ENCODE results near the gene TWIST2.
A peak's percentile ranks its signal among the peaks of the same experiment; 100 is the strongest.

Gene TWIST2

DNA sequence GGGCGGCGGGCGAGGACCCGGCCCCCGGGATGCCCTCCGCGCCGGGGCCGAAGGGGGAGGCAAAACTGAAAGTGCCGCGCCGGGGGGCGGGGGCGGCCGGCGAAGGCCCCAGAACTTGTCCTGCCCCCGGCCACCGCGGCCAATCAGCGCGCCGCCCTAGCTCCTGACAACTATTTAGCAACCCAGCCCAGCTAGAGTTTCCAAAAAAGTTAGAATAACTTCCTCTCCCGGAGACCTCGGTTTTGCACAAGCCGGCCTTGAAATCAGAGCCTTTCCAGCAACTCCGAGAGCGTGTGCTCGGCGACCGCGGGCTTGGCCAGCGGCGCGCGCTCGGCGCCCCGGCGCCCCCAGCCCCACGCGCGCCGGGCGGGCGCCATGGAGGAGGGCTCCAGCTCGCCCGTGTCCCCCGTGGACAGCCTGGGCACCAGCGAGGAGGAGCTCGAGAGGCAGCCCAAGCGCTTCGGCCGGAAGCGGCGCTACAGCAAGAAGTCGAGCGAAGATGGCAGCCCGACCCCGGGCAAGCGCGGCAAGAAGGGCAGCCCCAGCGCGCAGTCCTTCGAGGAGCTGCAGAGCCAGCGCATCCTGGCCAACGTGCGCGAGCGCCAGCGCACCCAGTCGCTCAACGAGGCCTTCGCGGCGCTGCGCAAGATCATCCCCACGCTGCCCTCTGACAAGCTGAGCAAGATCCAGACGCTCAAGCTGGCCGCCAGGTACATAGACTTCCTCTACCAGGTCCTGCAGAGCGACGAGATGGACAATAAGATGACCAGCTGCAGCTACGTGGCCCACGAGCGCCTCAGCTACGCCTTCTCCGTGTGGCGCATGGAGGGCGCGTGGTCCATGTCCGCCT, at the start of gene TWIST2:
Gene TWIST2, plus strand, starts transcription at position 245 of the 850 bp plus-strand sequence. Its CDS starts 131 bp downstream, at position 376.
- peak; percentile 93 for DNase-seq (ENCODE audit: low spot score)

DNA sequence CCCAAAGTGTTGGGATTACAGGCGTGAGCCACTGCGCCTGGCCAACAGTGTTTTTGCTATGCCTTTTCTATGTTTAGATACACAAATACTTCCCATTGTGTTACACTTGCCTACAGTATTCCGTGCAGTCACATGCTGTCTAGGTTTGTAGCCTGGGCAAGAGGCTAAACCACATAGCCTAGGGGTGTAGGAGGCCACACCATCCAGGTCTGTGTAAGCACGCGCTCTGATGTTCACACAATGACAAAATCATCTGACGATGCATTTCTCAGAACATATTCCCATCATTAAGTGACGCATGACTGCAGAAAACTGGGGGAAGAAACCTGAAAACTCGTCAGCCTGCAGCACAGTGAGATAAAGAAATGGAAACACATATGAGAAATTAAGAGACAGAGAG, 46.1 kb upstream of the TWIST2 start:
- DNase-seq (ENCODE audit: low spot score): no peak

DNA sequence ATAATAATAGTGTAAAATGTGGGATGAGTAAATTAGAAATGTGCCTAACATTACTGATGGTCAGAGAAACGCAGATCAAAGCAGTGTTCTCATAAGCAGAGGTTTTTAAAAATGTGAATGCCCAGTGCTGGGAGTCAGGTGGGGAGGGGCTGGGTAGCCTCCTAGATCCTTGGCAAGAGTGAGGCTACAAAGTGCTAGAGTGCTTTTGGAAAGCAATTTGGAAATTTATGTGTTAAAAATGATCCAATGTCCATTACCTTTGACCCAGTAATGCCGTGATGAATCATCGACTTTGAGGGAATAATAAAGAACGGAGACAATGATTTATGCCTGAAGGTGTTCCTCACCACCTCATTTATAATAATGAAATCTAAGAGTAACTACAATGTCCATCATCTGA, 44.9 kb upstream of the TWIST2 start:
- no peak for DNase-seq (ENCODE audit: low spot score)

DNA sequence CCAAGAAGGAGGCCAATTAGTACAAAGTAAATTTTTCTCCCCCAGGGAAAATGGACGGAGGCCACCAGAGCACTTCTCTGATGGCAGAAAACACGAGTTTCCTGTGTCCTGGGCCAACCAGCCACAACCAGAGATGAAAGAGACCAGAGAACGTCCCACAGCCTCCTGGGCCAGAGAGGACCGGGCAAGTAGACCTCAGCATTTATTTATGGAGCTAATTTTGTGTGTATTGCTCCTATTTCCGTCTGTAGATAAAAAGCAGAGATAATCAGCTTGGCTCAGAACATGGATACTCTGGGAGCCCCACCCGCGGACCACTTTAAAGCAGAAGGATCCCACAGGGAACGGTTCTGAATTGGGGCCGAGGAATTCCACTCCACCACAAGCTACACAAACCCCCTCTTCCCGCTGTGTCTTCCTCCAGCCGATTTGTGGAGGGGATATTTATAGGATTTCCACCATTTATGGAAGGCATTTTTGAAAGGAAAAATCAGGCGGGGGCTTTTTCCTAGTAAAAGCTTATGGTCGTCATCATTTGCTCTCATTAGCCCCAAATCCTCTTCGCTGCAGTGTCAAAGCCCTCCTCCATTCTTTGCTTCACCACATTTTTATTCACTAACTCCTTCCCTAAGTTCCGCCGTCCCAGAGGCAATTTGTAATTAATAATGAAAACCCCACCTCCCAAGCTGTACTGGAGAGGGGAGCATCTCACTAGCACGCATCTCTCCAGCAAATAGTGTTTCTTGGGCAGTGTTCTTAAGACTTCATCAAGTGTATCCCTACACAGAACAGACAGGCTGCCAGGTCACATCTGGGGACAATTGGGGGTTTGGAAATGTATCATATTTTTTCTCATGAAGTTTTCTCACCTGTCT, 43.7 kb upstream of the TWIST2 start:
- no peak for DNase-seq (ENCODE audit: low spot score)

DNA sequence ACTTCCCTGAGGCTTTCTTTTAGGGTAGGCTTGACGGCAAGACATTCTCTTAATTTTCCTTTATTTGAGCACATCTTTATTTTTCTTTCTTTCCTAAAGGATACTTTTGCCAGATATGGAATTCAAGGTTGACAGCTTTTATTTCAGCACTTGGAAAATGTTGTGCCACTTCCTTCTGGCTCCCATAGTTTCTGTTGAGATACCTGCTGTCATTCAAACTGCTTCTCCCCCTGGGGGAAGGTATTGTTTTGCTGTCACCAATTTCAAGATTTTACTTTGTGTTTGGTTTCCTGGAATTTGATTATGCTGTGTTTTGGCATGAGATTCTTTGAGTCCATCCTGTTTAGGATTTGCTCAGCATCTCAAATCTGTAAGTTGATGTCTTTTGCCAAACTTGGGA, 39.1 kb upstream of the TWIST2 start:
- no peak for DNase-seq (ENCODE audit: low spot score)

DNA sequence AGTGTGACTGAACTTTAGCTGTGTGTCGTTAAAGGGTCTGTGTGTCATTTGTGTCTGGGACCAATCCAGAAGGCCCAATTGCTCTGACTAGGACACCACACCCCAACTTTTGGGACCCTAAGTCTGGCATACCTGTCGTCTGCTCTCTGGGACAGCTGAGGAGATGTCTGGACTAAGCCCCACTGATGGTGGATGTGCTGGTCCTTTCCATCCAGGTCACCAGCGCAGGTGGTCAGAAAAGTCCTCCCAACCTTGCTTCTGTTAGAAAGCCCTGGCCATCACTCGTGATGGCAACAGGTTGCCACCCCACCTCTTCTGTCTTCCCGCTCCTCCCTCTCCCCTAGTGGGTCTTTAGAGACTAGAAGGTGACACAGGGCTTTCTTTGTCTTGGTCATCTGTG, 37.6 kb upstream of the TWIST2 start:
- DNase-seq (ENCODE audit: low spot score): no peak

DNA sequence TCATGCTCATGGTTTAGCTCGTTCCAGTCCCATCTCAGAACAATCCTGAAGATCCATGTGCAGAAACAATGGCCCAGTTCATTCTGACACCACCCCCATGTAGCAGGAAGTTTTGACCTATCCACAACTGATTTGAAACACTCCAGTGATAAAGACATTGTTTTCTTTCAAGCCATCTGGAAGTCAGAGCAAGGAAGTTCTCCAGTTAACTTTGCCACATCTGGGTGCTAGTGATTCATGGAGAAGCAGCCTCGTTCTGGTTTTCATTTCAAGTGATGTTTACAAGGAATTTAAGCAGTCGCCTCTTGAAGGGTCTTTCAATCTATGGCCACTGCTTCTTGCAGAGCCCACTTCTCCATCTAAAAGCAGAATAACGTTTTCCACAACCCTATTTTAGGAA, 36.6 kb upstream of the TWIST2 start:
- peak; percentile 60 for DNase-seq (ENCODE audit: low spot score)

DNA sequence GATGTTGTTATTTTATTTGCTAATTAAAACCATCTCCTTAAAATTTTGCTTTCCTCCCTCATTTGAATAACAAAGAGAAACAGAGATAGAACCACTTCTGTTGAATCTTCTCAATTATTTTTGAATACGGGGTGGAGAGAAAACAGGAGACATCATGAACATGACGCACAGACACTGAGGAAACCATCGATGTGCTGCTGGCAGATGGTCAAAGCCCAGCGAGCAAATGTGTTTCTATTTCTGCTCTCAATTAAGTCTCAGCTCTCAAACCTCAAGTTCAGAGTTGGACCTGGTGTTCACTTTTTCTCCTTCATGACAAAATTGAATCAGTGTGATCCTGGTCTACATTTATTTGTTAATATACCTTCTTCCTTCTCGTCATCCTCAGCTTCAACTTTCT, 36.1 kb upstream of the TWIST2 start:
- peak; percentile 82 for DNase-seq (ENCODE audit: low spot score)

DNA sequence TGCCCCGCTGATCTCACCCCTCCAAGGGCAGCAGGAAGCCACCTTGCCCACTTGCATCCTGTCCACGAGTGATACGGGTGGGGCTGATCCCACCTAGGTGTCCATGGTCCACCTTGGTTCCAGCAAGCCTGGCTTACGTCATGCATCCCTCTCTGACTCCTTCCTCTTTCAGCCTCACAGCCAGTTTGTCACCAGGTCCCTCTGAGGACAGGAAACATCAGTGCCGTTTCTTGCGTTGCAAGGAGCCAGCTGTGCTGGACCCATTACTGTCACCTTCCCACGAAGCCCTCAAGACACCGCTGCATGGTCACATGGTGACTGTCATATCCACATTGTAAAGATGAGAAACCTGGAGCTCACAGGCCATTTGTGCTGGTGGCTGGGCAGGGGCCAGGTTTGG, 34.8 kb upstream of the TWIST2 start:
- DNase-seq (ENCODE audit: low spot score): no peak

DNA sequence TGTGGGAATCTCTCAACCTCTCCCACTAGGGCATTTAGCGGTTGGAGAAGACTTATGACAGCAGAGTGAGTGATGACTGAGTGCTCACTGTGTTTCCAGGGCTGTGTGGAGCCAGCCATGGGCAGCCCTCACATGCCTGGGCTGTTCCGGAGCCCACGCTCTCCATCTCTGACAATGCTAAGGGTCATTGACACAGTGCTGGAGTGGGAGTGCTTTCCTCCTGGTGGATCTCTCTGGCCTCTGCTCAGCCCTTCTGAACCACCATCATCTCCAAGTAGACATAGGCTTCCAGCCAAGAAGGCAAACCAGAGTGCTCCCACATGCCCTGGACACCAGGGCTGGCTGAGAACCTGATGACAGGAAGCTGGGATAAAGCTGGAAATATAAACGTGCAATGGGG, 33.1 kb upstream of the TWIST2 start:
- no peak for DNase-seq (ENCODE audit: low spot score)

DNA sequence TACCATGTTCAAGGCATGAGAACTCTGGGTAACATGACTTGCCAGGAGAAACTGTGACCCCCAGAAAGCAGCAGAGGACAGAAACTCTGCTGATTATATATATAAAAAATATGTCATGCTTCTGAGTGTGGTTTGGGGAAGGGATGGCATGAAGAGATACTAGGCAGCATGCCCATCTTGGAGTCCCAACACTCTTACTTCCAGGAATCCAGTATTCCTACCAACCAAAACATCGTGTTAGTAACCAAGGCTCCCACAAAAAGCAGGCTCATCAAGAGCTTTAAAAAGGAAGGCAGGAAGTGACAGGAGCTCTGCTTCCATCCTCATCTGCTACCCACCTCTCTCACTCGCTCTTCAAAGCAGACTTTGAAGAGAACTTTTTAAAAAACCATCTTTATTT, 31.6 kb upstream of the TWIST2 start:
- peak; percentile 47 for DNase-seq (ENCODE audit: low spot score)

DNA sequence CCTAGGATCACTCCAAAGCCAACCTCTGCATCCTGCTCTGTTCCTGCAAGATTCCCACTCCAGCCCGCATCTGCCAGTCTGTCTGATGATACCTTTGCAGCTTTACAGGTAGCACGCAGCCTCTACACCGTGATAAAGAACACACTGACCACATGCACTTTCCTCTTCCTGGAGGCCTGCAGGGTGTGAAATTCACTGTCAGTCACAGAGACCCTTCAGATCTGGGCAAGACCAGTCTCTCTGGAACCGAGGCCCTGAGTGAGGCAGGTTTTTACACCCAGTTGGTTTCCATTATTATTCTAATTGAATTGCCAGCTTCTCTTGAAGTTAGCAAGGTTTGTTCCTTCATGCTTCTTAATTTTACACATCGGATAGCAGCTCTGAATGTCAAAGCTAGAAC, 30.5 kb upstream of the TWIST2 start:
- DNase-seq (ENCODE audit: low spot score): no peak

DNA sequence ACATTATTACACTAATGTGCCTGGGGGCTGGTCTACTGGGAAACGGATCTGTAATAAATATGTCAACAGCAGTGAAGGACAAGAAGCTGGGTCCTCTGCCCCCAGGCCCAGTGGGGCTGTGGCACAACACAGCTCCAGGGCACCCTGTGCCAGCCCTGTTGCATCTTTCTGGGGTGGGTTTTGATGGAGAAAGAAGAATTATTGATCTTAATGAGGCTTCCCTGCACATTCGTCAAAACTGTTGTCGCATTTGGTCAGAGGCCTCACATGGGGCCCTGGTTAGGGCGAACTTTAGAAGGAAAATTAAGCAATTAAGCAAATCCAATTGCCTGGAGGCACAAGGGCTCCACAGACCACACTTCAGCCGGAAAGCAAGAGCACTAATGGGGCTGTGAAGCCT, 30.0 kb upstream of the TWIST2 start:
- DNase-seq (ENCODE audit: low spot score): no peak

DNA sequence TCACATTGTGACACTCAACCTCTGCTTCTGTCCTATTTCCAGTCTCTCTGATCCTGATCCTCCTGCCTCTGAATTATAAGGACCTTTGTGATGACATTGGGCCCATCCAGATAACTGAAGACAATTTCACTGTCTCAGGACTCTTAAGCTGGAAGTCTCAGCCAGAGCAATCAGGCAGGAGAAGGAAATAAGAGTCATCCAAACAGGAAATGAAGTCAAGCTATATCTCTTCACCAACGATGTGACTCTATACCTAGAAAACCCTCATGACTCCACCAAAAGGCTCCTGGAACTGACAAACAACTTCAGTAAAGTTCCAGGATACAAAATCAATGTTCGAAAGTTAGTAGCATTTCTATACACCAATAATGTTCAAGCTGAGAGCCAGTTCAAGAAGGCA, 29.3 kb upstream of the TWIST2 start:
- DNase-seq (ENCODE audit: low spot score): no peak

DNA sequence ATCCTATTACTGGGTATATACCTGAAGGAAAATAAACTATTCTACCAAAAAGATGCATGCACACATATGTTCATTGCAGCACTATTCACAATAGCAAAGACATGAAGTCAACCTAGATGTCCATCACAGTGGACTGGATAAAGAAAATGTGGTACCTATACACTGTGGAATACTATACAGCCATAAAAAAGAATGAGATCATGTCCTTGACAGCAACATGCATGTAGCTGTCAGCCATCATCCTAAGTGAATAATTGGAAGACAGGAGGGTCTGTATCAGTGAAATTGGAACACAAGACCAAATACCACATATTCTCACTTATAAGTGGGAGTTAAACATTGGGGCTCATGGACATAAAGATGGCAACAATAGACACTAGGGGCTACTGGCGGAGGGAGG, 27.7 kb upstream of the TWIST2 start:
- no peak for DNase-seq (ENCODE audit: low spot score)

DNA sequence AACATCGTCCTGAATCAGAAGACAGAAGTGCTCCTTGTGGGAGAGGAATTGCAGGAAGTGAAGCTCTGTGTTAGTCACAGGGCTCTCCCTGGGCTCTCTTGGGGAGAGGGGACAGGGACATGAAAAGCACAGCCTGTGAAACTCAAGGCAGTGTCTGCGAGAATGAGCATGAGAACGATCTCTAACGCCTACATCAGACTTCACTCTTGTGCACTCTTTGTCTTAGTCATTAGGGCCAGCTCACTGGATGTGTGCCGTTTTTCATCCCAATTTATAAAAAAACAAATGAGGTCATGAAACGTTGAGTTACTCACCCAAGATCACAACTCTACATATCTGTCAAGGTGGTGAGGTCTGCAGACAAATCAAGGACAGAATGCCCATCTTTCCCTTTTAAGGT, 27.0 kb upstream of the TWIST2 start:
- DNase-seq (ENCODE audit: low spot score): peak; percentile 72

DNA sequence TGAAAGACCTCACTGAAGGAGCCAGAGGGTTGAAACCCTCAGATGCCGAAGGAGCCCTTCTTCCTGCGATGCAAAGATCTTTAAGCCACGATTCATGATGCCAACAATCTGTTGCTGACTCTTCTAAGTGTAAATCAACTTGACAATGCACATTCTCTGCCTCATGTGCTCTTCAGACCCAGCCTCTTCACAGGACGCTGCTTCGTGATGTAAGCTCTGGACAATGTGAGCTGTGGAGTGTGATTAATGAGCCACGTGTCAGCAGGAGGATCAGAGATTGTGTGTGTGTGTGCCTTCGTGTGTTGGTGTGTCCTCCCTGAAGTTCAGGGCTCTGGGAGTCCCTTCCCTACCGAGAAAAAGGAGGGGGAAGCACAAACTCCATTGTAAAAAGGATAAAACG, 26.5 kb upstream of the TWIST2 start:
- peak; percentile 66 for DNase-seq (ENCODE audit: low spot score)

DNA sequence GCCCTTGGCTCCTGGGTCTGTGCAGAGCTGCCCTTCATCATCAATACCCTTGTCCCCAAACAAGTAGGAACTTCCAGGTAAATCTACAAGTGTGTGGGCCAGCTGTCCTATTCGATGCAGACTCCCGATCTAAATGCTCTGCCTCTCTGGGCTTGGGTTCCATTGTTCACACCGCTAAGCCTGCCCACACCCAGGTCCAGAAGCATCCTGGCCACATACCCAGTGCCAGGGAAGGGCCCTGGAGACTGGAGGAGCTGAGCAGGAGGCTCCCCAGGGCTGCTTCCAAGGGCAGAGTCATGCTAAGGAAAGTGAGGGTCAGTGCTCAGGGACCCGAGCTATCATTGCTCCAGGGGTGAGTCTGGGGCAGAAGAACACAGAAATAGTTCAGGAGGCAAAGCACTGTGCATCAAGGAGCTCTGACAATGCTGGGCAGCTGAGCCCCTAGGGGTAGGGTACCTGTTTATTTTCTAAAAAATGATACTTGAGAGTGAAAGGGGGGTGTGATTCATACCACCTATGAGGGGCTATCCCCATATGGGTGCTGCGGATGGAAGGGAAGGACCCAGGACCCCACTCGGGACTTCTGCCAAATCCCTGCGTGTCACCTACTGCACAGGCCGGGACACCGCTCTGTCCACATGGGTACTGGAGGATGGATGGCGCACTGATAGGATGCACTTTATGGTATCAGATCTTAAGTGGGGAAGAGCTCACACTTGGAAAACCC, 25.8 kb upstream of the TWIST2 start:
- DNase-seq (ENCODE audit: low spot score): no peak

DNA sequence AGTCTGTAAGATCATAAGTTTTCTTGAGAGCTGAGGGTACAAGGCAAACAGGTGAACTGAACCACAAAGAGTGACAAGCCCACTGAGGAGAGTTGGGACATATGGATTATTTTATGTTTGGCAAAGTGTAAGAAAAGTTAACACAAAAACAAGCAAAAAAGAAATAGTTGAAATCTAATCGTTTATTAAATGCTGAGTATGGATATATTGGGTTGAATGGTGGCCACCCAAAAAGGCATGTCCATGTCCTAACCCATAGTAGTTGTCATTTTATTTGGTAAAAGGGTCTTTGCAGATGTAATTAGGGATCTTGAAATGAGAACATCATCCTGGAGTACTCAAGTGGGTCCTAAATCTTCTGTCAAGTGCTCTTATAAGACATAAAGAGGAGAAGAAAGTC, 24.9 kb upstream of the TWIST2 start:
- DNase-seq (ENCODE audit: low spot score): no peak

DNA sequence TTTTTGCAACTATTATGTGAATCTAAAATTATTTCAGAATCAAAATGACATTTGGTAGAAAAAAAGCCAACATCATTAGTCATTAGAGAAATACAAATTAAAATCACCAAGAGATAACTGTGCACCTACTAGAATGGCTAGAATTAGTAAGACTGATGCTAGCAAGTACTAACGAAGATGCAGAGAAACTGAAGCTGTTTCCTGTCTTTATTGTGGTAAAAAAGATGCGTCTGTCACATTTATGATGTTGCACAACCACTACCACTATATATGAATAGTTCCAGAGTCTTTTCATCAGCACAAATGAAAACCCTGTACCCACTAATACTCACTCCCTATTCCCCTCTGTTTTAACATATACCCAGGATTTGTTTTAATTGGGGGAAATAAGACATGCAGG, 16.7 kb upstream of the TWIST2 start:
- no peak for DNase-seq (ENCODE audit: low spot score)

DNA sequence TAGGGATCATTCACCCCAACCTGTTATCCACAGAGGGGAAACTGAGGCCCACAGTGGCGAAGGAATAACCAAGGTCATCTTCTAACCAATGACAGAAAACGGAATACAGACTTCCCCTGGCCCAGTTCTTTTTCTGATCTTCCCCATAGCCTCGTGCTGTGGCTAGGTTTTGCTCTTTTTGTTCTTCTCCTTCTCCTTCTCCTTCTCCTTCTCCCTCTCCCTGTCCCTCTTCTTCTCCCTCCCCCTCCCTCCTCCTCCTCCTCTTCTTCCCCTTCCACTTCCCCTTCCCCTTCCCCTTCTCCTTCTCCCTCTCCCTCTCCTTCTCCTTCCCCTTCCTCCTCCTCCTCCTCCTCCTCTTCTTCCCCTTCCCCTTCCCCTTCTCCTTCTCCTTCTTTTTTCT, 12.9 kb upstream of the TWIST2 start:
- DNase-seq (ENCODE audit: low spot score): no peak

DNA sequence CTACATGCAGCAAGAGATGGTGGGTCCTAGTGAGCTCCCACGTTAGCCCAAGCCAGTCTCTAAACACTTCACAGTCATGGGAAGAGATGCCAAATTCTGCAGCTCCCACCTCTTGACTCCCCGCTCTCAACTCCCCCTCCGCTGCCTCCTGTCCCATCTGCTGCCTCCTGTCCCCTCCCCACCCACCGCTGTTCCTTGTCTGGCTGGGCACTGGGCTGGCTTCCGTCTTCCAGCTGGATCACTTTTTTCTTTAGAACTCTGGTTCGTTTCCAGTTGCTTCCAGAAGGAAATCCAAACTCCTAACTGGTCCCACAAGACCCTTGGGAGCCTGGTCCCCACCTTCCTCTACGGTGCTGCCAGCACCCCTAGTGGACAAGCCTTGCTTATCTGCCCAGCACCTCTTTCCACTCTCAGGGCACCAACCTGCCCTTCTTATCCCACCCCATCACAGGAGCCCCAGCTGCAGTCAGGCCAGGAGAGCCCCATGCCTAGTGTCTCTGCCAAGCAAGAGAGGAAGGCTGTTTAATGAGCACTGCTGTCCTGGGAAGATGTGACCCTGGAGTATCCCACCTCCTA, 12.1 kb upstream of the TWIST2 start:
- no peak for DNase-seq (ENCODE audit: low spot score)

Measured in AG08395 (cell line).